ENCODE measurements around the gene SLC8B1. TPM values are rescaled to one million over a fixed set of nuclear protein-coding genes. Genes with fewer than 3 reads are reported as not detected.
A peak's percentile ranks its signal among the peaks of the same experiment; 100 is the strongest.

The SLC8B1 gene
- polyA plus RNA-seq, 2 of the 4 experiments (the other 2 are of a cell fraction): 11.0 to 11.3 TPM

- H3K4me1 ChIP-seq: peaks cover 4% of the 10 kb centered on the region; the same call in 2 of the 3 replicates
- POLR2A ChIA-PET: interaction anchor here (1.4 kb wide), 1 partner anchor 30 kb away, joined by 5 read pairs; the partner anchor contains the start of gene PLBD2
- CTCF ChIA-PET: interaction anchor here (2.0 to 3.7 kb wide), 2 partner anchors 16 to 97 kb away, joined by 6 to 20 read pairs; no protein-coding TSS in a partner anchor
- no peak for DNase-seq (ENCODE audit: low read depth in 1 of 2, low spot score in 1 of 2)
- no peak overlapping the region for H3K4me2 ChIP-seq
- WGBS (ENCODE audit: missing lambda C conversion rate): 78% methylated on average over 5 of the region's 5 CpGs
- no peak for ATAC-seq
- FAIRE-seq: no peak
- no peak overlapping the region for H3K27ac ChIP-seq
- H3K9me3 ChIP-seq: no peaks in the 10 kb centered on the region
- no peak overlapping the region for H3K4me3 ChIP-seq
- peak; percentile 89 for TF ChIP-seq ZFP36 (IDR thresholded peaks at IDR 0.05; ENCODE audit: borderline replicate concordance, partially characterized antibody)
- no peak for TF ChIP-seq POLR2A (IDR thresholded peaks at IDR 0.05; ENCODE audit: low read length)
Observed at GRCh38 chr12:113328368-113328889, 6.5 kb downstream of the SLC8B1 start.

GRCh38 chr12:113326775-113327395, 8.0 kb downstream of the SLC8B1 start:
- no peak overlapping the region for H3K4me3 ChIP-seq
- POLR2A ChIA-PET: no interaction called here
- peaks cover 4% of the 10 kb centered on the region; the same call in 1 of the 3 replicates for H3K4me1 ChIP-seq
- FAIRE-seq: no peak
- peaks cover 3% of the 10 kb centered on the region; the same call in 1 of the 3 replicates for H3K9me3 ChIP-seq
- 75% methylated on average over 4 of the region's 4 CpGs for WGBS (ENCODE audit: missing lambda C conversion rate)
- DNase-seq (ENCODE audit: low read depth in 1 of 2, low spot score in 1 of 2): no peak
- TF ChIP-seq USF2 (IDR thresholded peaks at IDR 0.05) (no peak), HOXB13 (CRISPR knock-in tag; IDR thresholded peaks at IDR 0.05; ENCODE audit: low read depth) (no peak), CBX8 (IDR thresholded peaks at IDR 0.05) (no peak), RARB (CRISPR knock-in tag; IDR thresholded peaks at IDR 0.05) (no peak), HEYL (CRISPR knock-in tag; IDR thresholded peaks at IDR 0.05) (no peak), KDM1A (IDR thresholded peaks at IDR 0.05; ENCODE audit: low read depth) (no peak), TFCP2L1 (CRISPR knock-in tag; IDR thresholded peaks at IDR 0.05) (no peak), NFE2L2 (conservative IDR thresholded peaks at IDR 0.05; ENCODE audit: low read length) (no peak), JUNB (IDR thresholded peaks at IDR 0.05) (no peak), FOSL2 (IDR thresholded peaks at IDR 0.05) (no peak), FOSL2 (CRISPR knock-in tag; IDR thresholded peaks at IDR 0.05) (no peak), PBX3 (IDR thresholded peaks at IDR 0.05) (no peak), KDM5A (IDR thresholded peaks at IDR 0.05) (no peak), FOXS1 (CRISPR knock-in tag; IDR thresholded peaks at IDR 0.05) (no peak), HES2 (IDR thresholded peaks at IDR 0.05) (no peak), JUN (IDR thresholded peaks at IDR 0.05) (no peak), EHMT2 (IDR thresholded peaks at IDR 0.05; ENCODE audit: low read depth) (no peak), NPAS2 (CRISPR knock-in tag; IDR thresholded peaks at IDR 0.05; ENCODE audit: borderline replicate concordance) (no peak), ATOH8 (CRISPR knock-in tag; IDR thresholded peaks at IDR 0.05; ENCODE audit: low read depth) (no peak)
- peak overlapping the region in 1 of 2 experiments; percentile 0; a peak in 2 of 6 replicates for H3K27ac ChIP-seq
- ATAC-seq: peak in 1 of 2 experiments; percentile 30; a peak in 3 of 6 replicates
- CTCF ChIA-PET: interaction anchor here (2.0 to 3.7 kb wide), 2 partner anchors 15 to 99 kb away, joined by 6 to 20 read pairs; no protein-coding TSS in a partner anchor
- no peak overlapping the region for H3K4me2 ChIP-seq

- Histone ChIP-seq H3K4me3 (no peak overlapping the region), H3K4me1 (peaks cover 4% of the 10 kb centered on the region; the same call in 1 of the 3 replicates), H3K9me3 (peaks cover 7% of the 10 kb centered on the region; the same call in 1 of the 3 replicates), H3K27ac (no peak overlapping the region), H3K4me2 (no peak overlapping the region)
- 53% methylated on average over 3 of the region's 3 CpGs for WGBS (ENCODE audit: missing lambda C conversion rate)
- CTCF ChIA-PET: interaction anchor here (0.7 to 3.7 kb wide), 3 partner anchors 14 to 1229 kb away, joined by 3 to 20 read pairs (median 3); no protein-coding TSS in a partner anchor
- ATAC-seq (peak in 1 of 2 experiments; percentile 54; a peak in 3 of 6 replicates), FAIRE-seq (no peak), DNase-seq (ENCODE audit: low read depth in 1 of 2, low spot score in 1 of 2) (peak in 1 of 2 experiments; percentile 38)
- POLR2A ChIA-PET: no interaction called here
- TF ChIP-seq HOXA7 (CRISPR knock-in tag; IDR thresholded peaks at IDR 0.05) (no peak), MAZ (IDR thresholded peaks at IDR 0.05; ENCODE audit: borderline replicate concordance, low read depth, low read length) (no peak), HMGXB4 (CRISPR knock-in tag; IDR thresholded peaks at IDR 0.05; ENCODE audit: borderline replicate concordance) (no peak), HES2 (IDR thresholded peaks at IDR 0.05) (no peak), HOXB13 (CRISPR knock-in tag; IDR thresholded peaks at IDR 0.05; ENCODE audit: low read depth) (no peak), HEYL (CRISPR knock-in tag; IDR thresholded peaks at IDR 0.05) (no peak), RNF2 (IDR thresholded peaks at IDR 0.05; ENCODE audit: borderline replicate concordance, low read depth) (no peak), HDAC2 (IDR thresholded peaks at IDR 0.05) (no peak), EHMT2 (IDR thresholded peaks at IDR 0.05; ENCODE audit: low read depth) (no peak), E2F6 (IDR thresholded peaks at IDR 0.05; ENCODE audit: borderline replicate concordance, low read depth) (no peak), RFX5 (IDR thresholded peaks at IDR 0.05) (no peak)
Observed at GRCh38 chr12:113325916-113326315, 9.0 kb downstream of the SLC8B1 start.
